A549 (cell line): ENCODE measurements around the gene LHFPL2.

Experiments used
- ATOH8 ChIP-seq: fragments of 250-450 bp; sonication (Bioruptor Pico); IDR thresholded peaks from 2 replicates; pipeline ENCODE4 v1.5.0; 2020; ENCODE audit warnings: low read depth, mild to moderate bottlenecking, moderate library complexity
- CHD2 ChIP-seq: fragments of 150-350 bp; IDR thresholded peaks from 2 replicates; pipeline ENCODE4 v1.6.1; 2014; ENCODE audit warnings: low read length; ENCODE audit not compliant: partially characterized antibody
- CTCF ChIP-seq: fragments of >200 bp; sonication (Bioruptor Twin); formaldehyde crosslinking; IDR thresholded peaks from 3 replicates; pipeline ENCODE4 v1.5.1; 2016
- JUN ChIP-seq, 2 experiments: fragments of >200 bp; sonication (Bioruptor Twin); formaldehyde crosslinking; IDR thresholded peaks; 2 replicates in 1 of 2; 3 replicates in 1 of 2; pipeline ENCODE4 v1.6.1; 2016 to 2017
- MAFK ChIP-seq: fragments of 450-650 bp; IDR thresholded peaks from 2 replicates; pipeline ENCODE4 v1.6.1; 2014; ENCODE audit not compliant: partially characterized antibody
- RCOR1 ChIP-seq: fragments of 150-350 bp; IDR thresholded peaks from 2 replicates; pipeline ENCODE4 v1.6.1; 2014; ENCODE audit warnings: antibody characterized with exemption, low read length, low read depth
- REST ChIP-seq: fragments of 200-600 bp; sonication (generic); IDR thresholded peaks from 2 replicates; pipeline ENCODE4 v1.6.1; 2016; ENCODE audit warnings: antibody characterized with exemption, mild to moderate bottlenecking, moderate library complexity
- RFX5 ChIP-seq: fragments of 450-650 bp; IDR thresholded peaks from 2 replicates; pipeline ENCODE4 v1.7.1; 2014; ENCODE audit warnings: antibody characterized with exemption, mild to moderate bottlenecking, moderate library complexity

- TF ChIP-seq CHD2 (no peak), REST (no peak), RCOR1 (no peak), CTCF (no peak), RFX5 (no peak), JUN (IDR thresholded peaks at IDR 0.05) (no peak), MAFK (no peak), ATOH8 (CRISPR knock-in tag) (no peak)
Measured at GRCh38 chr5:78573318-78573717, 75.3 kb downstream of the LHFPL2 start.
